Measurements from ENCODE around the gene GMDS.

GMDS gene

GRCh38 chr6:2103765-2104523, 141.5 kb downstream of the GMDS start:
- TF ChIP-seq CTCF (IDR thresholded peaks at IDR 0.05; ENCODE audit: insufficient read depth, low read depth, low read length, missing control alignments) = peak; percentile 66
- H3K4me3 ChIP-seq (ENCODE audit: low read length) = no peak overlapping the region
- DNase-seq (ENCODE audit: low read depth) = peak; percentile 74

GRCh38 chr6:2102966-2103365, 142.4 kb downstream of the GMDS start:
- H3K4me3 ChIP-seq (ENCODE audit: low read length) = no peak overlapping the region
- no peak for DNase-seq (ENCODE audit: low read depth)
- no peak for TF ChIP-seq CTCF (IDR thresholded peaks at IDR 0.05; ENCODE audit: insufficient read depth, low read depth, low read length, missing control alignments)

GRCh38 chr6:2102316-2102883, 143.0 kb downstream of the GMDS start:
- no peak for TF ChIP-seq CTCF (IDR thresholded peaks at IDR 0.05; ENCODE audit: insufficient read depth, low read depth, low read length, missing control alignments)
- DNase-seq (ENCODE audit: low read depth) = no peak
- H3K4me3 ChIP-seq (ENCODE audit: low read length) = no peak overlapping the region

DNA sequence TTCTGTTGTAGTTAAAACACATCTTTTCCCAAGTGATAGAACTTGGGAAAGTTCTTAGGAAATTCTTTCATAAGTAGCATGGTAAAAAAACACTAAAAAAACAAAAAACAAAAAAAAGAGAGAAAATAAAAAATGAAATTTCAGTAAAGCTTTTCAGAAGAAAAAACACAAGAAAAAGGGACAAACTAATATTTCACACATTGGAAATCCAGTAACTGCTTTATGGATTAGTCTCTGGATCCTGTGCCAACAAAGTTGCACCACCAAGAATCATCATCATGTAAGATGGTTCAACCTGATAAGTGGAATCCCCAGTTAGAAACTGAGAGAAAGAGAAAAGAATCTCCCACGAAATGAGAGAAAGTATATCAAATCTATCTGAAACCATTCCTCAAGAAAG, 144.2 kb downstream of the GMDS start:
- H3K4me3 ChIP-seq (ENCODE audit: low read length) = no peak overlapping the region
- no peak for DNase-seq (ENCODE audit: low read depth)
- no peak for TF ChIP-seq CTCF (IDR thresholded peaks at IDR 0.05; ENCODE audit: insufficient read depth, low read depth, low read length, missing control alignments)

GRCh38 chr6:2099870-2100269, 145.5 kb downstream of the GMDS start:
- TF ChIP-seq CTCF (IDR thresholded peaks at IDR 0.05; ENCODE audit: insufficient read depth, low read depth, low read length, missing control alignments) = no peak
- DNase-seq (ENCODE audit: low read depth) = no peak
- no peak overlapping the region for H3K4me3 ChIP-seq (ENCODE audit: low read length)

DNA sequence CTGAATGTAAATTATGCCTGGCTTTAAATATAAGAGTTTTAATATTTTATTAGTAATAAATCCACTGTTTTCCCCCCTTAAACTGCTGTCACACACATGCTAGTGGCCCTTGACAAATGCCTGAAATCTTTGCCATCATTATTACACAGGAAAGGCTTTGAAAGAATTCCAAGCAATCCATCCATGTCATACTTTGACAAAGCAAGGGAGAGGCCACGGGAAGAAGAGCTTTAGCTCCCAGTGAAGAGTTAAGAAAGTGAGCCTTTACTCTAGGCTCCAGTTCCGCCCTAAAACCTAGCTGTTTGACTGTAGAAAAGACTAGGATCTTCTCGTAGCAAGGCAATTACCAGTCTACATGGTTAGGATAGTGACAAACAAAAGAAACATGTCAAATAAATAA, 147.9 kb downstream of the GMDS start:
- no peak overlapping the region for H3K4me3 ChIP-seq (ENCODE audit: low read length)
- no peak for TF ChIP-seq CTCF (IDR thresholded peaks at IDR 0.05; ENCODE audit: insufficient read depth, low read depth, low read length, missing control alignments)
- no peak for DNase-seq (ENCODE audit: low read depth)

- no peak for TF ChIP-seq CTCF (IDR thresholded peaks at IDR 0.05; ENCODE audit: insufficient read depth, low read depth, low read length, missing control alignments)
- H3K4me3 ChIP-seq (ENCODE audit: low read length) = no peak overlapping the region
- DNase-seq (ENCODE audit: low read depth) = no peak
Observed at GRCh38 chr6:2094642-2095041, 150.8 kb downstream of the GMDS start.

All from epithelial cell of esophagus (primary cell).